ENCODE results near the gene DAPK1.

- TF ChIP-seq ARNTL (CRISPR knock-in tag; IDR thresholded peaks at IDR 0.05; ENCODE audit: borderline replicate concordance, low read depth) = no peak
- TF ChIP-seq CSDC2 (CRISPR knock-in tag; IDR thresholded peaks at IDR 0.05) = no peak
- no peak for TF ChIP-seq RARB (CRISPR knock-in tag; IDR thresholded peaks at IDR 0.05)
- TF ChIP-seq TOX (CRISPR knock-in tag; IDR thresholded peaks at IDR 0.05; ENCODE audit: borderline replicate concordance) = no peak
- no peak for TF ChIP-seq ZFP30 (CRISPR knock-in tag; IDR thresholded peaks at IDR 0.05)
- TF ChIP-seq PATZ1 (CRISPR knock-in tag; IDR thresholded peaks at IDR 0.05; ENCODE audit: borderline replicate concordance) = no peak
Observed at GRCh38 chr9:87656485-87656884, 158.8 kb downstream of the DAPK1 start.

All from SK-N-SH treated with all-trans-retinoic acid at 6 μM for 48 hours (cell line).